PFSK-1 (cell line): ENCODE results near the gene ZBTB16.

Experiments used
- FOXP2 ChIP-seq: optimal IDR thresholded peaks from 2 replicates; pipeline ENCODE3; 2011; ENCODE audit warnings: borderline replicate concordance, control low read depth, inconsistent platforms; ENCODE audit not compliant: insufficient read depth; ENCODE audit errors: extremely low read length, extremely low read depth
- POLR2AphosphoS5 ChIP-seq: IDR thresholded peaks from 2 replicates; pipeline ENCODE4 v1.6.1; 2012; ENCODE audit warnings: low read depth, mild to moderate bottlenecking, control low read depth, low read length, moderate library complexity
- SIN3A ChIP-seq: IDR thresholded peaks from 2 replicates; pipeline ENCODE4 v1.6.1; 2012; ENCODE audit warnings: mild to moderate bottlenecking, low read length, moderate library complexity, borderline replicate concordance; ENCODE audit not compliant: insufficient read depth
- TAF1 ChIP-seq: IDR thresholded peaks from 2 replicates; pipeline ENCODE4 v1.6.1; 2012; ENCODE audit warnings: low read length, control low read depth, borderline replicate concordance; ENCODE audit not compliant: insufficient read depth
- TF ChIP-seq, protein P1 (sequence below), 2 experiments: IDR thresholded peaks; 2 replicates each; pipeline versions ENCODE4 v1.6.1 to v1.8.0; 2011 to 2012; ENCODE audit warnings: low read depth in 2 of 2, low read length in 2 of 2, control low read depth in 1 of 2, inconsistent platforms in 1 of 2, mild to moderate bottlenecking in 1 of 2, moderate library complexity in 1 of 2; ENCODE audit not compliant: insufficient read depth in 1 of 2

Gene ZBTB16

DNA sequence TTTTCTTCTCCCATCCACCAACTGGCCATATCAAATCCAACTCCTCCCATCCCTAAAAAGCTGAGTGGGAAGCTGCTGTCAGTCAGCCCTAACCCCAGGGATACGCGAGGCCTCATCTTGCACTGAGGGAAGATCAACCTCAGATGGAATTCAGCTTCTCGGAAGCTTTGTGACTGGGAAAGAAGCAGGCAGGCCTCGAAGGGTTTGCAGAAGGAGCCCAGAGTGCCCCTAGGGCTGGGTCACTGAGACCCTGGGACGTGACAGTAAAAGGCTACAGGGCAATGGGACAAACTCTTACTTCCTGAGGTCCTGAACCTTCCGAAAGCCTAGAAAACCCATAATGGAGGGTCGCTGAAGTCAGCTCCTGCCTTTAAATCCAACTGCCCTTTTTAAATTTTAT lies 202.3 kb downstream of the ZBTB16 start:
- no peak for TF ChIP-seq POLR2AphosphoS5
- no peak for TF ChIP-seq SIN3A
- no peak for TF ChIP-seq TAF1
- TF ChIP-seq, protein P1, sequence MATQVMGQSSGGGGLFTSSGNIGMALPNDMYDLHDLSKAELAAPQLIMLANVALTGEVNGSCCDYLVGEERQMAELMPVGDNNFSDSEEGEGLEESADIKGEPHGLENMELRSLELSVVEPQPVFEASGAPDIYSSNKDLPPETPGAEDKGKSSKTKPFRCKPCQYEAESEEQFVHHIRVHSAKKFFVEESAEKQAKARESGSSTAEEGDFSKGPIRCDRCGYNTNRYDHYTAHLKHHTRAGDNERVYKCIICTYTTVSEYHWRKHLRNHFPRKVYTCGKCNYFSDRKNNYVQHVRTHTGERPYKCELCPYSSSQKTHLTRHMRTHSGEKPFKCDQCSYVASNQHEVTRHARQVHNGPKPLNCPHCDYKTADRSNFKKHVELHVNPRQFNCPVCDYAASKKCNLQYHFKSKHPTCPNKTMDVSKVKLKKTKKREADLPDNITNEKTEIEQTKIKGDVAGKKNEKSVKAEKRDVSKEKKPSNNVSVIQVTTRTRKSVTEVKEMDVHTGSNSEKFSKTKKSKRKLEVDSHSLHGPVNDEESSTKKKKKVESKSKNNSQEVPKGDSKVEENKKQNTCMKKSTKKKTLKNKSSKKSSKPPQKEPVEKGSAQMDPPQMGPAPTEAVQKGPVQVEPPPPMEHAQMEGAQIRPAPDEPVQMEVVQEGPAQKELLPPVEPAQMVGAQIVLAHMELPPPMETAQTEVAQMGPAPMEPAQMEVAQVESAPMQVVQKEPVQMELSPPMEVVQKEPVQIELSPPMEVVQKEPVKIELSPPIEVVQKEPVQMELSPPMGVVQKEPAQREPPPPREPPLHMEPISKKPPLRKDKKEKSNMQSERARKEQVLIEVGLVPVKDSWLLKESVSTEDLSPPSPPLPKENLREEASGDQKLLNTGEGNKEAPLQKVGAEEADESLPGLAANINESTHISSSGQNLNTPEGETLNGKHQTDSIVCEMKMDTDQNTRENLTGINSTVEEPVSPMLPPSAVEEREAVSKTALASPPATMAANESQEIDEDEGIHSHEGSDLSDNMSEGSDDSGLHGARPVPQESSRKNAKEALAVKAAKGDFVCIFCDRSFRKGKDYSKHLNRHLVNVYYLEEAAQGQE (IDR thresholded peaks at IDR 0.05; ENCODE audit: insufficient read depth in 1 of 2, low read depth in 2 of 2, low read length in 2 of 2): no peak

DNA sequence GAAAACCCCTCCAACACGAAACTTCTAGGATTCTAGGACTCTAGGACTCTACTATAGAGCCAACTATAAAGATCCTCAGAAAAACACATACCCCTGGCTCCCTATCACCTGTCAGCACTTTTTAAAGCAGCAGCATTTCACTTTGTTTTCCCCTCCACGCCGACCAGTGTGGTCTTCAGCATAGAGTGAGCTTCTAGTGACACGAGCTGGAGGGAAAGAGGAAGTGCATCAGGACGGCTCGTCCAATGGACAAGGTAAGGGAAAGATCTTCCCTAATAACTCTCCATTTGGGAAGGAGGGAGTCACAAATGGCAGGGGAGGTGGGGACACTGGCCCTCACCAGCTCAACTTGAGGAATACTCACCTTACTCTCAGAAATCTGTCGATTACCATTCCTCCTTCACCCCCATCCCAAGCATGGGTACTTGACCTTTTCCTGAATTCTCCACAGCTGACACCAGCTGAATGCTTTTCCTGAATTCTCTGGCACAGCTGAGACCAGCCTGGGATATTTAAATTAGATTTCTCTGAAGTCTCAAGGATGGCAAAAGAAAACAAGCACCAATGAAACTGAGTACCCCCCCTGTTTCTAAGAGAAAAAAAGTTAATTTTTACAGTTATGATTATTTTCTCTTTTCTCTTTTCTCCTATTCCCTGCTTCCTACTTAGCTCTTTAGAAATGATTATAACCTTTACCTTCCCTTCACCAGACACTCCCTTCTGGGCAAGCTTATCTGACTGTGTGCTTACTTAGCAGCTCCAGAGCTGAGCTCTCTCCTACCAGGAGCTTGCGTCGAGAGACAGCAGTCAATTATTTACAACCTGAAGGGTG lies 203.4 kb downstream of the ZBTB16 start:
- TF ChIP-seq SIN3A (no peak), TAF1 (no peak), POLR2AphosphoS5 (no peak), FOXP2 (no peak)
- TF ChIP-seq, protein P1 (IDR thresholded peaks at IDR 0.05; ENCODE audit: insufficient read depth in 1 of 2, low read depth in 2 of 2, low read length in 2 of 2): no peak

DNA sequence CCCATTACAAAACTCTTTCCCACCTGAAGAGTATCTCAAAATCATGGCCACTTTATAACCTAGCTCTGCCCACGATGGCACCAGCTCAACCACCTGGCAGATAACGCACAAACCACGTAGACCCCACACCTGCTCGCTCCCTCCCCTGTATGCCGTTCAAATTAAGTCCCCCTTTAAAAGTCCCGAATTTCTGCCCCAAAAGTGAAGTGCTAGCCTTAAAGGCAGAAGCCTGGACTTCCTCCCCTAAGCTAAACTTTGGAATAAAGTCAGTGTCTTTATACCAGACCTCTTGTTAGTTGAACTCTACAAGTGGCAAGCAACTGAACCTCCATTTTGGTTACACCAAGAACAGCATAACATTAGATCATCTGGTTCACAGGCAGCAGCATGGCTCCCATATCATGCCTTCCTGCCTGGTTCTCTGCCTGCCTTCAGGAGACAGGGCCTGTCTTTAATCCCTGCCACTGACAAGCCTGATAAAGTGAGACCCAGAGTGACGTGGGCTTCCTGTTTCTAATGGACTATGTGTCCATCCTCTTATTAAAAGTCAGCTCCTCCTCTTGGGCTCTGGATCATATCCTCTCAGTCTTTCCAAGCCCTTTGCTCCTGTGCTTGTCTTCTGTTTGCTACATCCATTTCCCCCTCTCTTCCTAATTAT lies 204.1 kb downstream of the ZBTB16 start:
- TF ChIP-seq, protein P1 (IDR thresholded peaks at IDR 0.05; ENCODE audit: insufficient read depth in 1 of 2, low read depth in 2 of 2, low read length in 2 of 2): no peak
- TF ChIP-seq FOXP2 (no peak), TAF1 (no peak), SIN3A (no peak), POLR2AphosphoS5 (no peak)

DNA sequence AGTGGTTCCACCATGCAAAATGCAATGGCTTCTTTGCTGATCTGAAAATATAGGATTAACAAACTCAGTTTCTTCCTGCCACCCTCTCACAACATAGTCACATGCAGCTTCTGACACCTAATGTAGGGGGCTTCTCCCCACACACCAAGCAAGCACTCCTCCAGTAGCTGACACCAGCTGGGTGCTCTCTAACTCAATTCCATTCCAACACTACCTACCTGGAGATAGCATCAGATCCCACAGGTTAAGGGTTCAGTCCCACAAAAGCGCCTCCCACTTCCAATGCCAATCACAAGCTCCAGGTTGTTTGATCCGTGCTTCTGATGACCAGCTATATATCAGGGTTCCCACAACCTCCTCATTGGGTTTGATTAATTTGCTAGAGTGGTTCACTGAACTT lies 204.9 kb downstream of the ZBTB16 start:
- TF ChIP-seq TAF1 (no peak), POLR2AphosphoS5 (no peak)
- TF ChIP-seq, protein P1 (IDR thresholded peaks at IDR 0.05; ENCODE audit: insufficient read depth in 1 of 2, low read depth in 2 of 2, low read length in 2 of 2): no peak
